ENCODE results near the gene SLC38A8. TPM values are rescaled to one million over a fixed set of nuclear protein-coding genes. Genes with fewer than 3 reads are reported as not detected.

The SLC38A8 gene
- total RNA-seq, 2 experiments from 2014 or later = not detected

- Histone ChIP-seq H3K79me2 (ENCODE audit: insufficient read depth, low read depth, low read length) (no peaks in the 10 kb centered on the region), H3K36me3 (ENCODE audit: insufficient read depth, low read length) (peaks cover 88% of the 10 kb centered on the region), H3K9me3 (ENCODE audit: low read length) (no peaks in the 10 kb centered on the region), H3K4me3 (ENCODE audit: low read depth, low read length, poor library complexity, severe bottlenecking) (no peak overlapping the region), H3K4me1 (ENCODE audit: insufficient read depth, low read length, poor library complexity, severe bottlenecking) (no peaks in the 10 kb centered on the region), H3K9me2 (ENCODE audit: insufficient read depth, low read length) (no peaks in the 10 kb centered on the region), H4K20me1 (ENCODE audit: insufficient read depth, low read length) (no peaks in the 10 kb centered on the region), H2AFZ (ENCODE audit: low read length) (no peak overlapping the region), H3K27ac (ENCODE audit: low read depth, low read length, poor library complexity, severe bottlenecking) (no peak overlapping the region), H3K4me2 (ENCODE audit: low read length) (no peak overlapping the region)
- DNase-seq (ENCODE audit: low spot score) = no peak
- ChIA-PET CTCF (ENCODE audit: unreplicated experiment) (interaction anchor here (0.9 kb wide), 1 partner anchor 128 kb away, joined by 3 read pairs; the partner anchor contains the start of gene TAF1C), POLR2A (no interaction called here)
- intact Hi-C loops (cut with micrococcal nuclease; ENCODE audit: unreplicated experiment) = no loop called here
- no TSS peak for BruUV-seq (replicated peaks)
- no peak for TF ChIP-seq CTCF (conservative IDR thresholded peaks at IDR 0.05; ENCODE audit: low read length)
- no peak for TF ChIP-seq EZH2phosphoT487 (IDR thresholded peaks at IDR 0.05; ENCODE audit: borderline replicate concordance, low read depth, low read length)
Measured at GRCh38 chr16:84059111-84059510, 16.5 kb upstream of the SLC38A8 start.

- Histone ChIP-seq H2AFZ (ENCODE audit: low read length) (no peak overlapping the region), H4K20me1 (ENCODE audit: insufficient read depth, low read length) (no peaks in the 10 kb centered on the region), H3K4me2 (ENCODE audit: low read length) (no peak overlapping the region), H3K4me1 (ENCODE audit: insufficient read depth, low read length, poor library complexity, severe bottlenecking) (no peaks in the 10 kb centered on the region), H3K9me2 (ENCODE audit: insufficient read depth, low read length) (no peaks in the 10 kb centered on the region), H3K79me2 (ENCODE audit: insufficient read depth, low read depth, low read length) (no peaks in the 10 kb centered on the region), H3K9me3 (ENCODE audit: low read length) (no peaks in the 10 kb centered on the region), H3K36me3 (ENCODE audit: insufficient read depth, low read length) (peaks cover 88% of the 10 kb centered on the region), H3K27ac (ENCODE audit: low read depth, low read length, poor library complexity, severe bottlenecking) (no peak overlapping the region), H3K4me3 (ENCODE audit: low read depth, low read length, poor library complexity, severe bottlenecking) (no peak overlapping the region)
- no peak for TF ChIP-seq CTCF (conservative IDR thresholded peaks at IDR 0.05; ENCODE audit: low read length)
- no peak for TF ChIP-seq EZH2phosphoT487 (IDR thresholded peaks at IDR 0.05; ENCODE audit: borderline replicate concordance, low read depth, low read length)
- intact Hi-C loops (cut with micrococcal nuclease; ENCODE audit: unreplicated experiment) = no loop called here
- CTCF ChIA-PET (ENCODE audit: unreplicated experiment) = interaction anchor here (0.9 kb wide), 1 partner anchor 128 kb away, joined by 3 read pairs; the partner anchor contains the start of gene TAF1C
- no peak for DNase-seq (ENCODE audit: low spot score)
- BruUV-seq (replicated peaks) = no TSS peak
- POLR2A ChIA-PET = no interaction called here
Measured at GRCh38 chr16:84058664-84059063, 16.1 kb upstream of the SLC38A8 start.

GRCh38 chr16:84058211-84058610 lies 15.6 kb upstream of the SLC38A8 start:
- intact Hi-C loops (cut with micrococcal nuclease; ENCODE audit: unreplicated experiment) = no loop called here

More at GRCh38 chr16:84058211-84058610, 15.6 kb upstream of the SLC38A8 start:
- H4K20me1 ChIP-seq (ENCODE audit: insufficient read depth, low read length) = no peaks in the 10 kb centered on the region
- TF ChIP-seq EZH2phosphoT487 (IDR thresholded peaks at IDR 0.05; ENCODE audit: borderline replicate concordance, low read depth, low read length) (no peak), CTCF (conservative IDR thresholded peaks at IDR 0.05; ENCODE audit: low read length) (no peak)
- peaks cover 88% of the 10 kb centered on the region for H3K36me3 ChIP-seq (ENCODE audit: insufficient read depth, low read length)
- H3K4me1 ChIP-seq (ENCODE audit: insufficient read depth, low read length, poor library complexity, severe bottlenecking) = no peaks in the 10 kb centered on the region
- CTCF ChIA-PET (ENCODE audit: unreplicated experiment) = interaction anchor here (1.6 kb wide), 1 partner anchor 44 kb away, joined by 3 read pairs; no protein-coding TSS in a partner anchor
- no peaks in the 10 kb centered on the region for H3K9me2 ChIP-seq (ENCODE audit: insufficient read depth, low read length)
- H3K4me3 ChIP-seq (ENCODE audit: low read depth, low read length, poor library complexity, severe bottlenecking) = no peak overlapping the region
- POLR2A ChIA-PET = no interaction called here
- no peak overlapping the region for H3K4me2 ChIP-seq (ENCODE audit: low read length)
- H3K9me3 ChIP-seq (ENCODE audit: low read length) = no peaks in the 10 kb centered on the region
- BruUV-seq (replicated peaks) = no TSS peak
- no peak for DNase-seq (ENCODE audit: low spot score)
- no peak overlapping the region for H3K27ac ChIP-seq (ENCODE audit: low read depth, low read length, poor library complexity, severe bottlenecking)
- no peaks in the 10 kb centered on the region for H3K79me2 ChIP-seq (ENCODE audit: insufficient read depth, low read depth, low read length)
- no peak overlapping the region for H2AFZ ChIP-seq (ENCODE audit: low read length)

All from OCI-LY7 (cell line).